H1 (cell line): ENCODE measurements around the gene BCAS4. TPM values are rescaled to one million over a fixed set of nuclear protein-coding genes. Genes with fewer than 3 reads are reported as not detected.

Experiments
- CTCF ChIA-PET: fragments of 300-600 bp; sonication (Branson Sonifier 250); formaldehyde crosslinking; loops from one replicate; lab custom pipeline; 2021; ENCODE audit not compliant: partially characterized antibody; lab: Charles Lee
- POLR2A ChIA-PET: fragments of 300-600 bp; sonication (Branson Sonifier 250); formaldehyde crosslinking; loops from one replicate; lab custom pipeline; 2021; ENCODE audit warnings: inconsistent platforms; ENCODE audit not compliant: partially characterized antibody; lab: Charles Lee
- DNase-seq, 2 experiments: peaks; one replicate each; pipeline versions ENCODE4 v3.0.0 to v3.0.0-alpha.2; 2010 to 2022; ENCODE audit warnings: low spot score in 2 of 2, low read depth in 1 of 2, mixed read lengths in 1 of 2
- FAIRE-seq: peaks from 2 replicates; lab custom pipeline; 2011; peaks lifted over from hg19 to GRCh38; lab: Jason Lieb, UNC
- H2AFZ ChIP-seq: 2 replicates; pipeline ENCODE4 v1.8.1; 2012; ENCODE audit warnings: low read length, inconsistent platforms
- H2AK5ac ChIP-seq: 2 replicates; pipeline ENCODE4 v1.6.1; 2013; ENCODE audit warnings: low read depth, low read length
- H2BK120ac ChIP-seq: replicated peaks from 2 replicates; pipeline ENCODE3; 2013; ENCODE audit warnings: low read depth, low read length, inconsistent platforms
- H2BK12ac ChIP-seq: 2 replicates; pipeline ENCODE4 v1.6.1; 2013; ENCODE audit warnings: low read depth, low read length
- H2BK15ac ChIP-seq: 2 replicates; pipeline ENCODE4 v1.6.1; 2013; ENCODE audit warnings: low read length
- H2BK20ac ChIP-seq: 2 replicates; pipeline ENCODE4 v1.6.1; 2013; ENCODE audit warnings: low read length
- H2BK5ac ChIP-seq: 2 replicates; pipeline ENCODE4 v1.6.1; 2013; ENCODE audit warnings: low read depth, low read length
- H3K14ac ChIP-seq: 2 replicates; pipeline ENCODE4 v1.6.1; 2013; ENCODE audit warnings: inconsistent platforms; ENCODE audit not compliant: insufficient read length
- H3K18ac ChIP-seq: 2 replicates; pipeline ENCODE4 v1.6.1; 2013; ENCODE audit warnings: low read length; ENCODE audit errors: extremely low read depth
- H3K23ac ChIP-seq: 2 replicates; pipeline ENCODE4 v1.6.1; 2013; ENCODE audit warnings: inconsistent platforms; ENCODE audit not compliant: insufficient read length
- H3K23me2 ChIP-seq: 2 replicates; pipeline ENCODE4 v1.6.1; 2013; ENCODE audit warnings: low read depth, low read length
- H3K27ac ChIP-seq: 2 replicates; pipeline ENCODE4 v1.6.1; 2011; ENCODE audit warnings: low read depth, low read length, inconsistent platforms
- H3K27me3 ChIP-seq, 4 experiments: replicated peaks in 1 of 4; 1 replicate in 1 of 4; 2 replicates in 3 of 4; pipeline versions ENCODE4 v1.6.1 to v1.8.1; 2011 to 2013; ENCODE audit warnings: low read length in 3 of 4, mild to moderate bottlenecking in 3 of 4, inconsistent platforms in 2 of 4, mixed read lengths in 2 of 4, moderate library complexity in 1 of 4; ENCODE audit not compliant: control insufficient read depth in 3 of 4, insufficient read depth in 3 of 4; ENCODE audit errors: extremely low read depth in 1 of 4
- H3K36me3 ChIP-seq, 4 experiments: 2 replicates each; pipeline versions ENCODE4 v1.6.1 to v1.8.1; 2011 to 2013; ENCODE audit warnings: mild to moderate bottlenecking in 4 of 4, low read length in 3 of 4, moderate library complexity in 2 of 4, control low read depth in 1 of 4, inconsistent platforms in 1 of 4; ENCODE audit not compliant: insufficient read depth in 4 of 4, control insufficient read depth in 2 of 4
- H3K4ac ChIP-seq: replicated peaks from 2 replicates; pipeline ENCODE3; 2013; ENCODE audit warnings: low read length, low read depth, mixed read lengths, inconsistent platforms; ENCODE audit not compliant: insufficient read length
- H3K4me1 ChIP-seq, 4 experiments: replicated peaks in 1 of 4; 1 replicate in 1 of 4; 2 replicates in 3 of 4; pipeline versions ENCODE4 v1.6.1 to v1.8.1; 2011 to 2013; ENCODE audit warnings: low read length in 3 of 4, inconsistent platforms in 2 of 4, mixed read lengths in 1 of 4; ENCODE audit not compliant: insufficient read depth in 4 of 4, control insufficient read depth in 3 of 4
- H3K4me2 ChIP-seq, 2 experiments: 2 replicates each; pipeline versions ENCODE4 v1.6.1 to v1.8.1; 2011 to 2013; ENCODE audit warnings: low read depth in 2 of 2, low read length in 2 of 2, control low read depth in 1 of 2, inconsistent platforms in 1 of 2, mild to moderate bottlenecking in 1 of 2; ENCODE audit not compliant: insufficient read depth in 1 of 2
- H3K4me3 ChIP-seq, 4 experiments: fragments of 200-600, 300-600 bp in 1 of 4; sonication (generic), shearing (Covaris generic), sonication (Bioruptor Twin) in 1 of 4; 2 replicates each; pipeline versions ENCODE4 v1.5.1 to v1.8.1; 2011 to 2016; ENCODE audit warnings: low read length in 4 of 4, low read depth in 3 of 4, control low read depth in 2 of 4, inconsistent platforms in 2 of 4, mild to moderate bottlenecking in 2 of 4, mixed read lengths in 1 of 4, moderate library complexity in 1 of 4; ENCODE audit not compliant: insufficient read depth in 2 of 4; ENCODE audit errors: extremely low read depth in 1 of 4
- H3K56ac ChIP-seq: replicated peaks from 2 replicates; pipeline ENCODE3; 2013; ENCODE audit warnings: low read depth, mild to moderate bottlenecking, mixed read lengths, low read length, inconsistent platforms; ENCODE audit not compliant: insufficient read length
- H3K79me1 ChIP-seq: 2 replicates; pipeline ENCODE4 v1.6.1; 2013; ENCODE audit warnings: low read depth, low read length, control low read depth
- H3K79me2 ChIP-seq, 2 experiments: 2 replicates each; pipeline versions ENCODE4 v1.6.1 to v1.8.1; 2012 to 2013; ENCODE audit warnings: low read length in 2 of 2, mild to moderate bottlenecking in 2 of 2, inconsistent platforms in 1 of 2; ENCODE audit not compliant: insufficient read depth in 2 of 2, control insufficient read depth in 1 of 2
- H3K9ac ChIP-seq, 4 experiments: replicated peaks in 1 of 4; 1 replicate in 1 of 4; 2 replicates in 3 of 4; pipeline versions ENCODE4 v1.6.1 to v1.8.1; 2011 to 2013; ENCODE audit warnings: low read depth in 3 of 4, low read length in 3 of 4, control low read depth in 2 of 4, mild to moderate bottlenecking in 2 of 4, moderate library complexity in 2 of 4, inconsistent platforms in 1 of 4; ENCODE audit errors: extremely low read depth in 1 of 4
- H3K9me3 ChIP-seq, 2 experiments: 2 replicates each; pipeline versions ENCODE4 v1.6.1 to v1.8.1; 2012 to 2013; ENCODE audit warnings: mild to moderate bottlenecking in 2 of 2, moderate library complexity in 2 of 2, control low read depth in 1 of 2, inconsistent platforms in 1 of 2, low read depth in 1 of 2, low read length in 1 of 2, mixed read lengths in 1 of 2; ENCODE audit not compliant: insufficient read depth in 2 of 2
- H4K20me1 ChIP-seq, 2 experiments: replicated peaks in 1 of 2; 2 replicates each; pipeline versions ENCODE3 to v1.8.1; 2011 to 2013; ENCODE audit warnings: inconsistent platforms in 2 of 2, low read length in 2 of 2, mild to moderate bottlenecking in 1 of 2; ENCODE audit not compliant: insufficient read depth in 2 of 2, control insufficient read depth in 1 of 2
- H4K5ac ChIP-seq: 2 replicates; pipeline ENCODE4 v1.6.1; 2013; ENCODE audit warnings: low read length, low read depth, mixed read lengths, inconsistent platforms; ENCODE audit not compliant: insufficient read length
- H4K8ac ChIP-seq: 2 replicates; pipeline ENCODE4 v1.8.0; 2013; ENCODE audit warnings: mild to moderate bottlenecking, moderate library complexity, low read length, inconsistent platforms; ENCODE audit not compliant: insufficient read depth; ENCODE audit errors: extremely low read depth
- H4K91ac ChIP-seq: replicated peaks from 2 replicates; pipeline ENCODE3; 2013; ENCODE audit warnings: low read length, mixed read lengths, inconsistent platforms; ENCODE audit not compliant: insufficient read length
- ATF3 ChIP-seq: IDR thresholded peaks from 2 replicates; pipeline ENCODE4 v1.6.1; 2011; ENCODE audit warnings: low read depth, mild to moderate bottlenecking, low read length; ENCODE audit not compliant: insufficient read depth
- JUND ChIP-seq: IDR thresholded peaks from 2 replicates; pipeline ENCODE4 v1.6.1; 2011; ENCODE audit warnings: mild to moderate bottlenecking, improper control_type of control experiment, low read length
- WGBS, 2 experiments: shearing (Covaris generic) in 1 of 2; methylation state at CpG; one replicate each; pipeline versions ENCODE4 v1.1.6 to v1.1.7; 2013 to 2015; ENCODE audit warnings: low lambda C conversion rate in 2 of 2, mixed read lengths in 2 of 2, inconsistent platforms in 1 of 2, low coverage in 1 of 2, missing lambda C conversion rate in 1 of 2; ENCODE audit not compliant: insufficient replicate concordance in 2 of 2, insufficient coverage in 1 of 2, insufficient read length in 1 of 2; ENCODE audit errors: extremely low coverage in 1 of 2, missing lambda C conversion rate in 1 of 2; 5-methylcytosine and 5-hydroxymethylcytosine counted together
- polyA plus RNA-seq, 7 experiments: library from polyadenylated mRNA; depleted of rRNA in 3 of 7; stranded (reverse) in 5 of 7; unstranded in 2 of 7; fragments of >200 nt in 5 of 7; fragments of 200-250 nt in 2 of 7; gene quantifications; 1 replicate in 5 of 7; 2 replicates in 1 of 7; 4 replicates in 1 of 7; pipeline versions ENCODE4 v1.2.1 to v1.2.3, GENCODE V29; 2011 to 2013; ENCODE audit warnings: missing spikeins in 2 of 7, mixed read lengths in 2 of 7
- total RNA-seq: library from RNA; stranded (reverse); fragmentation: NEBNext Ultra II Directional; extraction: Animal tissue kit (Norgen Biotek cat#: 25700); gene quantifications from 2 replicates; pipeline ENCODE4 v1.2.1, GENCODE V29; 2021

BCAS4 gene
- total and polyA plus RNA-seq, 2 of the 8 experiments (the other 6 are each of a cell fraction or from before 2014, with no cell fraction given): 21.2 to 23.6 TPM

GRCh38 chr20:50762045-50762422 lies 32.8 kb upstream of the BCAS4 start:
- Histone ChIP-seq H3K79me2 (no peaks in the 10 kb centered on the region), H3K14ac (no peak overlapping the region), H3K9me3 (no peaks in the 10 kb centered on the region), H3K4me2 (no peak overlapping the region), H3K23me2 (no peaks in the 10 kb centered on the region), H4K20me1 (no peaks in the 10 kb centered on the region), H2AFZ (no peak overlapping the region), H3K27me3 (no peaks in the 10 kb centered on the region), H3K56ac (no peak overlapping the region), H4K5ac (no peak overlapping the region), H3K27ac (no peak overlapping the region), H3K9ac (no peak overlapping the region), H3K4ac (no peak overlapping the region), H2BK120ac (no peak overlapping the region), H3K79me1 (no peaks in the 10 kb centered on the region), H3K4me3 (no peak overlapping the region), H2BK20ac (no peak overlapping the region), H2AK5ac (no peak overlapping the region), H3K36me3 (no peaks in the 10 kb centered on the region), H4K91ac (no peak overlapping the region), H4K8ac (no peak overlapping the region), H3K18ac (no peak overlapping the region), H3K23ac (no peak overlapping the region), H2BK12ac (no peak overlapping the region), H3K4me1 (peaks cover 2 to 5% (median 4%) of the 10 kb centered on the region in 4 experiments; a peak in 4 of 7 replicates), H2BK15ac (no peak overlapping the region), H2BK5ac (no peak overlapping the region)
- FAIRE-seq (no peak), DNase-seq (no peak)
- TF ChIP-seq JUND (no peak), ATF3 (no peak)
- WGBS, 2 experiments: 96% methylated on average over 6 of the region's 6 CpGs; no CpG with 5 or more reads in 1 of the 2 experiments
- ChIA-PET POLR2A (no interaction called here), CTCF (interaction anchor here (1.2 kb wide), 1 partner anchor 13 kb away, joined by 7 read pairs; no protein-coding TSS in a partner anchor)
